Islet of Langerhans (tissue), 1 donor: ENCODE measurements around the gene IFI35.
"Not testable (repeated sequence)": the region's sequence is repeated elsewhere in the genome, so short reads cannot be mapped to it uniquely, and the experiment has no call there.

Experiments used
- FAIRE-seq: peaks from one replicate; lab custom pipeline; 2011; peaks lifted over from hg19 to GRCh38; lab: Jason Lieb, UNC

Gene IFI35

GRCh38 chr17:43006639-43007551 is at the start of gene IFI35:
Gene IFI35 (plus strand): TSS chr17:43006784. CDS start chr17:43006948, 164 bp downstream.
- no peak for FAIRE-seq

- FAIRE-seq: peak; percentile 81
Observed at GRCh38 chr17:42964161-42964932, 42.2 kb upstream of the IFI35 start, which contains the start of gene AARSD1. Gene AARSD1 (minus strand): TSS chr17:42964454. CDS start chr17:42964440, 14 bp downstream.

DNA sequence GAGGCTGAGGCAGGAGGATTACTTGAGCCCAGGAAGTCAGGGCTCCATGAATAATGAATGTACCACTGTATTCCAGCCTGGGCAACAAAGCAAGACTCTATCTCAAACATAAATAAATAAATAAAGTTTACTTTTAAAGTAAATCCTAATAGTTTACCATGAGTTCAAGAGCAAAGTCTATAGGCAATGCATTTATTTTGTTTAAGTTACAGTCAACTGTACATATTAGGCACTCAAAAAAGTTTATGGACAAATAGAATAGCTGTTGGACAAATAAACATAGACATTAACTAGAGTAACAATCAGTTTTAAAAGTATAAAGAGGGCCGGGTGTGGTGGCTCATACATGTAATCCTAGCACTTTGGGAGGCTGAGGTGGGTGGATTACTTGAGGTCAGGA is 38.7 kb upstream of the IFI35 start:
- no peak for FAIRE-seq

GRCh38 chr17:42969001-42969581 is 37.5 kb upstream of the IFI35 start:
- FAIRE-seq: no peak

DNA sequence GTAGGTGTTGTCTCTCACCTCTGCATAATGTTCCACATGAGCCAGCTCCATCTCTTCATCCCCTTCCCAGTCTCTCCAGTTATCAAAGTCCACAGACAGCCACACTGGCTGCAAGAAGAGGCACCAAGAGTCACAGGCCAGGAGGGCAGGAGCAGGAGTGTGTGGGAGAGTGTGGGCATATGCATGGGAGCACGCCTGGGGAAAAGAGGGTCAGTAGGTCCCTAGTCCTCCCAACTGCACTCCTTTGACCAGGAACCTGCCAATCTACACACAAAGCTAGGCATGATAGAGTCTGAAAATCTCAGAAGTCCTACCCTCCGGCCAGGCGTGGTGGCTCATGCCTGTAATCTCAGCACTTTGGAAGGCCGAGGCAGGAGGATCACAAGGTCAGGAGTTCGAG is 35.0 kb upstream of the IFI35 start:
- FAIRE-seq: no peak

- FAIRE-seq: not testable (repeated sequence)
Observed at GRCh38 chr17:42973323-42973722, 33.3 kb upstream of the IFI35 start.

- no peak for FAIRE-seq
Observed at GRCh38 chr17:42975265-42975664, 31.3 kb upstream of the IFI35 start.

GRCh38 chr17:42975701-42976100 is 30.9 kb upstream of the IFI35 start:
- not testable (repeated sequence) for FAIRE-seq

DNA sequence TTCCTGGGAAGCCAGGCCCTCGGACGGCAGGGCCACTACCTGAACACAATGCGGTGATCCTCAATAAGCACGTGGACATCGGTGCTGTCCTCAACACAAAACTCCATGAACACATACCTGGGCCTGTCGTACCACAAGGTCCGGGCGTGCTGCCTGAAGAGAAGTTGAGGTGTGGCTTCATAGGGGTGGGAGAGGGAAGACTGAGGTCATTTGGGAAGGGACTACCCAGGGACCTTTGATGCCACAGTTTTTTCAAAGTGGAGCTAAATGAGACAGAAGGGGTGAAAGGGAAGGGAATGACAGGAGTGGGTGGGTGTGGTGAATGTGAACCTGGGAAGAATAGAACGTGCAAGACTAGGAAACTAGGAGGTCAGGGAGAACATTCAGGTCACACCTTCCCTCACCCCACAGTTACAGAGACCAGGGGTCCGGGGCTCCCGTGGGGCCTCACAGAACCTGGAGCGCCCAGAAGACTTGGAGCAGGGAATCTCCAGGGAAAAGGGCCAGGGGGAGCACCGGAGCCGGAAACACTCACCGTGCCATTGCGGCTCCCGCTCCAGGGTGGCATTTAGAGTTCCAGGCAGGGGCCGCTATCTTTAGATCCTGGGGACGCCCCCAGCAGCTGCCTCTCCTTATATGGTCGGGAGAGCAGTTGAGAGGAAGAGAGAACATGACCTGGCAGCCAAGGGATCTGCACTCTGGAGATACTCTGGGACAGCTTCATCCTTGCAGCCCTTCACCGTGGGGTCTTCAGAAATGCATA is 26.9 kb upstream of the IFI35 start, which contains the start of gene PTGES3L:
Gene PTGES3L, minus strand, starts transcription at position 570 of the 763 bp plus-strand sequence. Its CDS starts 27 bp downstream, at position 543.
- FAIRE-seq: no peak

DNA sequence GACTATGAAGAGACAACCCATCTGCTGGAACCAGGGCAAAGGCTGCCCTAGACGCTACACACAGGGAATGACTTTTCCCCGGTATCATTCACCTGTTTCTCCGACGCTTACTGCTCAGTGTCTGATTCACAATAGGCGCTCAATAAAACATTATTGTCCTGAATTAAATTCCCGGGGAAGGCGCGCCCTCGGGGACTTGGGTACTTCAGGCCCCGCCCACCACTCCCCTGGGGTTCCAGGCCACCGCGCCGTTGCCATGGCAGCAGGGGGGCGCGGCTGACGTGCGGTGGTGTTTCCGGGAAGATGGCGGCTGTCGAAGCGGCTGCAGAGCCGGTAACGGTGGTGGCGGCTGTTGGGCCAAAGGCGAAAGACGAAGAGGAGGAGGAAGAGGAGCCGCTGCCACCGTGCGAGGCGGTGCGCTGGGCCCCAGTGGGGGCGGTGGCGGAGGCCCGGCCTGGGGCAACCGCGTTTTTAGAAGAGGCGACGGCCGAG is 26.3 kb upstream of the IFI35 start, which contains the start of gene RUNDC1:
Gene RUNDC1, plus strand, starts transcription at position 292 of the 492 bp plus-strand sequence. Its CDS starts 12 bp downstream, at position 304.
- FAIRE-seq: no peak

GRCh38 chr17:42980766-42981397 is 25.7 kb upstream of the IFI35 start:
- FAIRE-seq: no peak

GRCh38 chr17:42982266-42982665 is 24.3 kb upstream of the IFI35 start:
- no peak for FAIRE-seq

GRCh38 chr17:42985225-42985624 is 21.4 kb upstream of the IFI35 start:
- FAIRE-seq: no peak

DNA sequence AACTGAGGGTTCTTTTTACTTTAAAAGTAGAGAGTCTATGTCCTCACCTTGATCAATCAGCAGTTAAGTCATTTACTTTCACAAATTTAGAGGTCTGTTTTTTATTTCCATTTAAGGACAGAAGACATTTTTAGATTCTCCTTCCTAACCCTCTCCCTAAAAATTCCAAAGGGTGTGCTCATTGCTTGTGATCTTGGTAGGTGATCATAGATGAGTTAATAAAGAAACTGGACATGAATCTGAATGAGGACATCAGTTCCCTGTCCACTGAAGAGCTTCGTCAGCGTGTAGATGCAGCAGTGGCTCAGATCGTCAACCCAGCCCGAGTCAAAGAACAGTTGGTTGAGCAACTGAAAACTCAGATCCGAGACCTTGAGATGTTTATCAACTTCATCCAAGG is 17.4 kb upstream of the IFI35 start:
- FAIRE-seq: no peak

DNA sequence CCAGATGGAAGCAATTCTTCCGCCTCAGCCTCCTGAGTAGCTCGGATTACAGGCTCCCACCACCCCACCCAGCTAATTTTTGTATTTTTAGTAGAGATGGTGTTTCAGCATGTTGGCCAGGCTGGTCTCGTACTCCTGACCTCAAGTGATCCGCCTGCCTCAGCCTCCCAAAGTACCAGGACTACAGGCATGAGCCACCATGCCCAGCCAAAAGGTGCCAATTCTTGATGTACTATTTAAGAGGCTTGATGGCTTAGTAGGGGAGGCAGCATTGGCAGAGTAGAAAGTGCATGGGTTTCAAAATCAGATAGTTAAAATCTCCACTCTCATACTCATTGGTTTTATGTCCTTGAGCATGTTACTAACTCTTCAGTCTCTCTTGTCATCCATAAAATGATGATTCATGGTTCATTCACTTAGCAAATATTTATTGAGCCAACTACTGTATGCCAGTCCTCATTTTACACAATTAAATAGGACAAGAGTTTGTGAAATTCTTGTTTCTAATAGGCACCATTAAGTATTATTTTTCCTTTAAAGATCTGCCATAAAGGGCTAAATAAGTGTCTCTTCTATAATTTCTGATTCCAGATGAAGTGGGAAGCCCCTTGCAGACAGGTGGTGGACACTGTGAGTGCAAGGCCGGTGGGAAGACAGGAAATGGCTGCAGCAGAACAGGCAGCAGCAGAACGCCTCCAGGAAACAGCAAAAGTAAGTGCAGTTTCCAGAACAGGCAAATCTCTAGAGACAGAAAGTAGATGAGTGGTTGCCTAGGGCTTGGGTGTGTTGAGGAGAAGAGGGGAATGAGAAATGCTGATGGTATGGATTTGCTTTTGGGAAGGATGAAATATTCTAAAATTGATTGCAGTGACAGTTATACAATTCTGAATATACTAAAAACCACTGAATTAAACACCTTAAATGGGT is 16.6 kb upstream of the IFI35 start:
- FAIRE-seq: no peak

DNA sequence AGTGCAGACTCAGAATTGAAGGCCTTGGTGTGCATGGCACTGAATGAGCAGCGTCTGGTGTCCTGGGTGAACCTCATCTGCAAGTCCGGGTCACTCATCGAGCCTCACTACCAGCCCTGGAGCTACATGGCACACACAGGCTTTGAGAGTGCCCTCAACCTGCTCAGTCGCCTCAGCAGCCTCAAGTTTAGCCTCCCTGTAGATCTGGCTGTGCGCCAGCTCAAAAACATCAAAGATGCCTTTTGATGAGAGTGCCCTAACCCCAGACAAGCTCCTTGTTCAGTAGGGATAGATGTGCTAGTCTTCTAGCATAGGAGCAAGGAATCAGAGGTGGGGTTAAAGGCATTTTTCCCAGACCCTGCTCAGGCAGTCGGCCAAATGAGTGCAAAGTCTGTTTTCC is 15.1 kb upstream of the IFI35 start:
- no peak for FAIRE-seq

GRCh38 chr17:42992872-42993271 is 13.7 kb upstream of the IFI35 start:
- FAIRE-seq: no peak

DNA sequence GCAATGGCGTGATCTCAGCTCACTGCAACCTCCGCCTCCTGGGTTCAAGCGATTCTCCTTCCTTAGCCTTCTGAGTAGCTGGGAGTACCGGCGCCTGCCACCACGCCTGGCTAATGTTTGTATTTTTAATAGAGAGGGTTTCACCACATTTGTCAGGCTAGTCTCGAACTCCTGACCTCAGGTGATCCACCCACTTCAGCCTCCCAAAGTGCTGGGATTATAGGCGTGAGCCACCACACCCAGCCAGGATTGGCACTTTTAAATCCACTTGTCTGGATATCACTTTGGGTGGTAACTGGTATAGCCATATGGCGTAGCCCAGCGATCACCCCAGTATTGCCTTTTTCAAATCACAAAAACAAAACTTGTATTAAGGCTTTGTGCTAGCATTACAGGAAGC is 12.7 kb upstream of the IFI35 start:
- FAIRE-seq: not testable (repeated sequence)

GRCh38 chr17:42997390-42997983 is 9.1 kb upstream of the IFI35 start:
- no peak for FAIRE-seq
